B cell (primary cell): Measurements from ENCODE around the gene KLHL30. TPM values are rescaled to one million over a fixed set of nuclear protein-coding genes. Genes with fewer than 3 reads are reported as not detected.

Source experiments
- ATAC-seq: fragments of 200-7000 bp; cut with Tn5 transposase; one replicate; pipeline ENCODE4 v1.10.0; 2021; ENCODE audit warnings: low read depth, mild to moderate bottlenecking, moderate number of reproducible peaks, moderate library complexity
- CTCF ChIA-PET: fragments of 350-600 bp; sonication (Branson Sonifier 250); formaldehyde crosslinking; loops from one replicate; lab custom pipeline; 2021; ENCODE audit warnings: antibody characterized with exemption, inconsistent platforms; lab: Charles Lee
- POLR2A ChIA-PET: fragments of 350-600 bp; sonication (Branson Sonifier 250); formaldehyde crosslinking; loops from one replicate; lab custom pipeline; 2021; ENCODE audit warnings: antibody characterized with exemption; lab: Charles Lee
- DNase-seq: peaks from one replicate; pipeline ENCODE4 v3.0.0; 2013
- H2AFZ ChIP-seq: 2 replicates; pipeline ENCODE4 v1.6.1; 2012; ENCODE audit warnings: mild to moderate bottlenecking, low read depth, low read length; ENCODE audit not compliant: insufficient read depth, poor library complexity, severe bottlenecking
- H3K27ac ChIP-seq, 2 donors: 1 replicate in 1 of 2; 2 replicates in 1 of 2; pipeline ENCODE4 v1.5.1; 2012 to 2013; ENCODE audit warnings: low read length in 2 of 2, mild to moderate bottlenecking in 2 of 2, moderate library complexity in 1 of 2
- H3K27me3 ChIP-seq, 4 experiments: fragments of 200-600 bp in 1 of 4; sonication (generic) in 1 of 4; replicated peaks in 1 of 4; 1 replicate in 2 of 4; 2 replicates in 2 of 4; pipeline versions ENCODE4 v1.6.1 to v1.7.0; 2013 to 2016; ENCODE audit warnings: low read length in 3 of 4, mild to moderate bottlenecking in 2 of 4, mixed read lengths in 1 of 4, moderate library complexity in 1 of 4; ENCODE audit not compliant: insufficient read depth in 4 of 4, control insufficient read depth in 3 of 4; ENCODE audit errors: control extremely low read depth in 1 of 4
- H3K36me3 ChIP-seq, 2 experiments: replicated peaks in 1 of 2; 1 replicate in 1 of 2; 2 replicates in 1 of 2; pipeline versions ENCODE4 v1.6.1 to v1.7.1; 2013; ENCODE audit warnings: low read length in 1 of 2; ENCODE audit not compliant: insufficient read depth in 2 of 2, control insufficient read depth in 1 of 2; ENCODE audit errors: control extremely low read depth in 1 of 2, extremely low read depth in 1 of 2
- H3K4me1 ChIP-seq, 2 donors: fragments of 200-600 bp in 1 of 2; sonication (generic) in 1 of 2; 1 replicate in 1 of 2; 2 replicates in 1 of 2; pipeline versions ENCODE4 v1.5.1 to v1.6.1; 2013 to 2017; ENCODE audit warnings: low read length in 2 of 2; ENCODE audit not compliant: control insufficient read depth in 2 of 2, insufficient read depth in 2 of 2
- H3K4me2 ChIP-seq: replicated peaks from 2 replicates; pipeline ENCODE3; 2012; ENCODE audit warnings: mild to moderate bottlenecking, low read depth, low read length; ENCODE audit not compliant: poor library complexity, severe bottlenecking
- H3K4me3 ChIP-seq, 5 experiments: fragments of 200-600 bp in 1 of 5; sonication (generic) in 1 of 5; 1 replicate in 3 of 5; 2 replicates in 2 of 5; pipeline versions ENCODE4 v1.5.1 to v1.7.0; 2011 to 2016; ENCODE audit warnings: low read length in 4 of 5, mild to moderate bottlenecking in 4 of 5, low read depth in 2 of 5, control low read depth in 1 of 5, moderate library complexity in 1 of 5; ENCODE audit not compliant: insufficient read depth in 1 of 5; ENCODE audit errors: control extremely low read depth in 1 of 5, extremely low read depth in 1 of 5
- H3K79me2 ChIP-seq: fragments of 200-600 bp; sonication (generic); one replicate; pipeline ENCODE4 v1.6.0; 2016; ENCODE audit warnings: low read length; ENCODE audit not compliant: control insufficient read depth, insufficient read depth
- H3K9ac ChIP-seq: fragments of 200-600 bp; sonication (generic); 2 replicates; pipeline ENCODE4 v1.6.1; 2017; ENCODE audit warnings: mild to moderate bottlenecking, low read length, moderate library complexity
- H3K9me3 ChIP-seq, 3 donors: one replicate each; pipeline versions ENCODE4 v1.6.1 to v1.7.1; 2013; ENCODE audit warnings: low read length in 2 of 3; ENCODE audit not compliant: control insufficient read depth in 2 of 3, insufficient read depth in 1 of 3; ENCODE audit errors: control extremely low read depth in 1 of 3
- H4K20me1 ChIP-seq: 2 replicates; pipeline ENCODE4 v1.6.0; 2012; ENCODE audit warnings: mild to moderate bottlenecking, low read length; ENCODE audit not compliant: insufficient read depth, control insufficient read depth, poor library complexity, severe bottlenecking
- H3K27ac Mint-ChIP-seq: one replicate; pipeline ENCODE4 v1.8.0; 2021; ENCODE audit warnings: mixed read lengths
- H3K27me3 Mint-ChIP-seq: one replicate; pipeline ENCODE4 v1.8.0; 2021; ENCODE audit warnings: mixed read lengths
- H3K4me1 Mint-ChIP-seq: one replicate; pipeline ENCODE4 v1.8.0; 2021; ENCODE audit warnings: mixed read lengths
- H3K4me3 Mint-ChIP-seq: one replicate; pipeline ENCODE4 v1.8.0; 2021; ENCODE audit warnings: mixed read lengths
- H3K9me3 Mint-ChIP-seq: one replicate; pipeline ENCODE4 v1.8.0; 2022; ENCODE audit warnings: mixed read lengths; ENCODE audit not compliant: insufficient read depth
- CTCF ChIP-seq: fragments of 200-600 bp; IDR thresholded peaks from one replicate; pipeline ENCODE4 v1.8.0; 2022; ENCODE audit warnings: antibody characterized with exemption, mild to moderate bottlenecking
- EZH2 ChIP-seq: IDR thresholded peaks from 2 replicates; pipeline ENCODE4 v1.6.1; 2012; ENCODE audit warnings: borderline replicate concordance, low read depth, mild to moderate bottlenecking, moderate library complexity, low read length; ENCODE audit not compliant: insufficient read depth, poor library complexity, severe bottlenecking
- WGBS: methylation state at CpG from one replicate; pipeline ENCODE4 v1.1.5; 2013; ENCODE audit warnings: missing lambda C conversion rate; ENCODE audit not compliant: insufficient coverage; 5-methylcytosine and 5-hydroxymethylcytosine counted together
- intact Hi-C: fragments of 100-400 bp; cut with micrococcal nuclease; formaldehyde crosslinking; loops from one replicate; pipeline ENCODE4 v1.10.0; 2022
- polyA plus RNA-seq: library from polyadenylated mRNA; depleted of rRNA; stranded (reverse); fragments of >200 nt; gene quantifications from 2 replicates; pipeline ENCODE4 v1.2.3, GENCODE V29; 2012
- total RNA-seq, 2 donors: library from RNA; stranded (reverse); fragments of 120-200 nt in 1 of 2; gene quantifications; 1 replicate in 1 of 2; 2 replicates in 1 of 2; pipeline versions ENCODE4 v1.2.3 to v1.2.4, GENCODE V29; 2013 to 2022

The KLHL30 gene
- total and polyA plus RNA-seq, 2 donors (not counting 1 experiment from before 2014, with no cell fraction given): not detected

GRCh38 chr2:238140040-238140439, 1.6 kb downstream of the KLHL30 start:
- Mint-ChIP-seq H3K4me1 (peaks cover 12% of the 10 kb centered on the region), H3K27ac (no peak overlapping the region), H3K27me3 (no peaks in the 10 kb centered on the region), H3K4me3 (no peak overlapping the region), H3K9me3 (no peaks in the 10 kb centered on the region)
- ChIA-PET POLR2A (no interaction called here), CTCF (interaction anchor here (0.9 to 1.1 kb wide), 4 partner anchors 31 to 627 kb away, joined by 3 to 6 read pairs (median 4); no protein-coding TSS in a partner anchor)
- no peak overlapping the region for H3K4me3 ChIP-seq
- peak overlapping the region; percentile 72 for H3K4me2 ChIP-seq
- ATAC-seq (no peak), DNase-seq (no peak)
- H3K9ac ChIP-seq: no peak overlapping the region
- peaks cover 0 to 7% (median 1%) of the 10 kb centered on the region in 4 experiments for H3K27me3 ChIP-seq
- WGBS: 95% methylated on average over 7 of the region's 7 CpGs
- intact Hi-C loops: no loop called here
- H3K9me3 ChIP-seq: peaks cover 0 to 4% (median 0%) of the 10 kb centered on the region in 3 donors
- no peaks in the 10 kb centered on the region for H4K20me1 ChIP-seq
- H3K79me2 ChIP-seq: no peaks in the 10 kb centered on the region
- peak overlapping the region; percentile 33 for H2AFZ ChIP-seq
- peaks cover 16 to 26% of the 10 kb centered on the region in 2 donors for H3K4me1 ChIP-seq
- H3K27ac ChIP-seq: no peak overlapping the region
- no peaks in the 10 kb centered on the region for H3K36me3 ChIP-seq
- TF ChIP-seq EZH2 (no peak), CTCF (no peak)

- H3K27me3 ChIP-seq: peaks cover 0 to 7% (median 1%) of the 10 kb centered on the region in 4 experiments
- no peaks in the 10 kb centered on the region for H3K79me2 ChIP-seq
- peaks cover 12% of the 10 kb centered on the region for H3K4me1 Mint-ChIP-seq
- H3K9ac ChIP-seq: no peak overlapping the region
- H4K20me1 ChIP-seq: no peaks in the 10 kb centered on the region
- H3K4me2 ChIP-seq: no peak overlapping the region
- ATAC-seq (no peak), DNase-seq (no peak)
- H3K9me3 ChIP-seq: peaks cover 0 to 4% (median 0%) of the 10 kb centered on the region in 3 donors
- WGBS: 94% methylated on average over 60 of the region's 60 CpGs
- ChIA-PET POLR2A (no interaction called here), CTCF (no interaction called here)
- no peaks in the 10 kb centered on the region for H3K9me3 Mint-ChIP-seq
- no peak overlapping the region for H2AFZ ChIP-seq
- peaks cover 16 to 26% of the 10 kb centered on the region in 2 donors for H3K4me1 ChIP-seq
- H3K36me3 ChIP-seq: no peaks in the 10 kb centered on the region
- H3K27ac Mint-ChIP-seq: no peak overlapping the region
- TF ChIP-seq EZH2 (no peak), CTCF (no peak)
- no peak overlapping the region for H3K4me3 ChIP-seq
- intact Hi-C loops: no loop called here
- no peaks in the 10 kb centered on the region for H3K27me3 Mint-ChIP-seq
- H3K27ac ChIP-seq: no peak overlapping the region
- no peak overlapping the region for H3K4me3 Mint-ChIP-seq
Measured at GRCh38 chr2:238140721-238141540, 2.5 kb downstream of the KLHL30 start.
